NCI-H446 treated with DMSO at 0.1 percent for 48 hours (cell line): ENCODE measurements around the gene EXOC2.

Experiments used
- DNase-seq: peaks from one replicate; lab custom pipeline; 2025; lab: John Stamatoyannopoulos, UW

The EXOC2 gene

GRCh38 chr6:527989-528673 lies 164.8 kb downstream of the EXOC2 start:
- DNase-seq: no peak

DNA sequence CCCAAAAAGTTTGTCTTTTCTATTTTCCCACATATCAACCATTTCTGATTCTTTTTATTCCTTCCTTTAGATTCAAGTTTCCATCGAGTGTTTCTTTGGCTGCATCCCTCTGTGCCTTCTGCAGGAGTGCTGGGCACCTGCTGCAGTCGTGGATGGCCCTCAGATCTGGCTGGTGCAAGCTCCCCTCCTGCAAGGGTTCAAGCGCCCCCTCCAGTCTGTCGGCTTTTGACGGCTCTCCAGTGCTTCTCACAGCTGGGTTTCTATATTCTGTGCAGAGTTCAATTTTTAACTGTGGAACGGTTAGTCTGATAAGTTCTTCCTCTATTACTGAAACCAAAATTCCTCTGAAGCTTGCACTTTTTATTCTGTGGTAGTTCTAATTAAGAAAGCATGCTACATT lies 168.1 kb downstream of the EXOC2 start:
- DNase-seq: no peak

GRCh38 chr6:520820-521219 lies 172.1 kb downstream of the EXOC2 start:
- no peak for DNase-seq

DNA sequence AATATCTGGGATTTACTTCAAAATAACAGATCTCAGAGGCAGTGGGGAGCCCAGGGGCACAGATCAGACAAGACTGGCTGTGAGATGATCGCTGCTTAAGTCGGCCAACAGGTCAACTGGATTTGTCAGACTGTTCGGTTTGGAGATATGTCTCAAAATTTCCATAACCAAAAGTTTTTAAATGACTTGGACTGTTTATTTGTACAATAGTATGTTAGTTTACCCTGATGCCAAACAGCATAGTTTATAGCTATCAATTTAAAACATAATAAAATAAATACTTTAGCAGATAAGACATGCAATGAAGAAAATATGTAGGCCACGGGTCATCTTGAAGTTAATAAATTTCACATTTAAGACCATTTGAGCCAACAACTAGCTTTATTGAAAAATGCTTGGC lies 174.7 kb downstream of the EXOC2 start:
- DNase-seq: no peak

- DNase-seq: no peak
These were observed 176.7 kb downstream of the EXOC2 start for GRCh38 chr6:516213-516612.

- no peak for DNase-seq
These were observed 177.7 kb downstream of the EXOC2 start for GRCh38 chr6:515267-515666.

DNA sequence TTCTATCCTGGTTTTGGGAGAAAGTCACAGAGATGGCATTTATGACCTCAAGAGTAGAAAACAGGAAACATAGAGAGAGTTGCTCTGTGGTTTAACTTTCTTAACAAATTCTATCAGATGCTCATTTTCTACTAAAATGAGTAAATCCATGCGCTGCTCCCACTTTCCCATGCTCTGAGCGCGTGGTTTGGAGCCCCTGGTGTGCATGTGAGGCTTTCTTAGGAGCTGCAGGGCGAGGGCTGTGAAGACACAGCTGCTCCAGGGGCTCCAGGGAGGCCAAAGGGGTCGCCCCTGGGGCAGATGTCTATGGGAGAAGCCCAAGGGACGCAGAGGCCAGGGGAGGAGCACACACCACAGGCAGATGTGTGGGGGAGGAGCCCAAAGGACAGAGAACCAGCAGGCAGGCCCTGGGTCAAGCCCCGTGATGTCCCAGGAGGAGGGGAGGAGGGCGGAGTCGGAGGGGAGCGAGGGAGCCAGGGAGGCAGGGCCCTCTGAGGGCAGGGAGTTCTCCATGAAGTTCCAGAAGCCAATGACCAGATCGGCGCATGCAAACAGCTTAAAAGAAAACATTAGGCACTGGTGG lies 178.5 kb downstream of the EXOC2 start:
- no peak for DNase-seq

DNA sequence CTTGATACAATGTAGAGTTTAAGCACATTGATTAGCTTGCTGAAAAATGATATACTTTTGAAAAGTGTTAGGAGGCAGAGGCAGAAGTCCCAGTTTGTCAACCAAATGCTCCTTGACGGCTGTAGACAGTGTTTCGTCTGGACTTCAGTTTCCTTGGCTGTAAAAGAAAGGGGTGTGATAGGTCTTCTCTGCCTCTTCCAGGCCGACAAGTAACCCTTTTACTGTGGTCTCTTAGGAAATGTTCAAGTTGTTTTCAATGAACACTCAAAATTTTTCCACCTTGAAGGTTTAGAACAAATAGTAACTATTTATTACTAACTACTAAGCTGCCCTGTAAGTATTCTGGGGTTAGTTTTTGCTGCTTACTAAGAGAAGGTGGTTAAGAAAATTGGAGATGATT lies 179.0 kb downstream of the EXOC2 start:
- DNase-seq: no peak

- no peak for DNase-seq
These were observed 179.9 kb downstream of the EXOC2 start for GRCh38 chr6:513058-513457.

DNA sequence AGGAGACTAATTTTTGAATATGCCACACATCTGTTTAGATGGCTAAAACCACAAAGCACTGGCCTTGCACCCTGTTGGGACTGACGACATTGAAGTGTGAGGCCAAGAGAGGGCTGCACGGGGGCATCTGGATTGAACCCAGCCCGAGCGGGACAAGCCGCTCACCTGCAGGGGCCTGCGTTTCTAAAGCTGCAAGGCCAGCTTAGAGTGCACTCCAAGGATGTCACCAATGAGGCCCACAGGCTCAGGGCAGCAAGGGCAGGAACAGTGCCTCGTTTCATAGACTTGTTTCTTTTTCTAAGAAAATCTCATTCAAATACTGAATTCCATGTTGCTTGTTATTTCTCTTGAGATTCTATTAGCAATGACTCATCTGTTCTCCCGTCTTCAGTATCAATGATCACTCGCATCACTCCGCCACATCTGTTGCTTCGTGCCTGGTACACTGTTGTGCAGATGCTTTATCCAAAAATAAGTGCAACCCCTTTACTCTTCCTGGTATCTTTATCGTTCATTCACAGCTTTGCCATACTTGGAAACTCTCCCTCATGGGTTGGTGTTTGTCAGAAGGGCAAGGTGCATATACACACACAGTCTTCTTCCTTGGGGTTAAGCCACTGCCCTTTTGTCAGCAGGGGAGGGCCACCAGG lies 181.3 kb downstream of the EXOC2 start:
- no peak for DNase-seq

DNA sequence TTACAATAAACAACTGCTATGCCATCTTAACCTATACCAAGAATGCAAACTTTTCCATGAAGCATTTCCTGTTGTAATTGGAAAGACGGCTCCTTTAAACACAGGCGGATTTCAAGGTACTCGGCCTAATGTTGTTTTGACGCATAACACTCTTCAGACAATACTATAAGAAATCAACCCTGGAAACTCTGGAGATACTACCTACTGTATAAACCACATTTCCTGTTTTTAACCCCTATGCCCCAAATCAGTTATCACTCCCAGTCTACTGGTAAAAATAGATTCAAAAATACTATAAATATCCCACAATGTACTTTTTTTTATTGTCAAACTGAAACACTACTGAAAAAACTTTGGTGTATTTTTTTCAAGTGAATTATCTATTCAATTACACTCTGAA lies 183.3 kb downstream of the EXOC2 start:
- DNase-seq: no peak

DNA sequence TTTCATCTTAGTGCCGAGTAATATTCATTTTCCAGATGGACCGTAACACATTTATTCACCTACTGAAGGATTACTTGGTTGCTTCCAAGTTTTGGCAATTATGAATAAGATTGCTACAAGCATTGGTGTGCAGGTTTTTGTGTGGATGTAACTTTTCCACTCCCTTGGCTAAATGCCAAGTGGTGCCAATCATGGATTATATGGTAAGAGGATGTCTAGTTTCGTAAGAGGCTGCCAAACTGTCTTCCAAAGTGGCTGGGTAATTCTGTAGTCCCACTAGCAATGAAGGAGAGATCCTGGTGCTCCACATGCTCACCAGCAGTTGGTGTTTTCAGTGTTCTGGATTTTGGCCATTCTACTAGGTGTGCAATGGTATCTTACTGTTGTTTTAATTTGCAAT lies 184.3 kb downstream of the EXOC2 start:
- DNase-seq: no peak

- no peak for DNase-seq
These were observed 184.9 kb downstream of the EXOC2 start for GRCh38 chr6:508006-508405.

- no peak for DNase-seq
These were observed 185.9 kb downstream of the EXOC2 start for GRCh38 chr6:506920-507622.

GRCh38 chr6:506508-506907 lies 186.4 kb downstream of the EXOC2 start:
- no peak for DNase-seq

DNA sequence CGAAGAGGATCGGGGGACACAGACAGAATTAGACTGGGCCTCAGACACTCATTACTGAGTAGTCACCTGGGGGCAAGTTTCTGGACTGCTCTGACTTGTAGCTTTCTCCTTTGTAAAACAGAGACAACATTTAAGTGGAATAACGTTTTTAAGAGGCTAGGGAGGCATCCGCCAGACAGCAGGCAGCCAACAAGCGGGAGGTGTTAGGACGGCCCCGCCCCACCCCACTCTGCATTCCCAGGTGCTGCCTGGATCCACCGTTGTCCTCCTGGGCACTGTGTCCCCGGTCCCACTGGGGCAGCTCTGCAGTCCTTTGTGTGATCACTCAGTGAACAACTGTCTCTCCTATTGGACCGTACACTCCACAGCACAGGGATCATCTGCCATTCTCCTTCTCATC lies 187.6 kb downstream of the EXOC2 start:
- no peak for DNase-seq

DNA sequence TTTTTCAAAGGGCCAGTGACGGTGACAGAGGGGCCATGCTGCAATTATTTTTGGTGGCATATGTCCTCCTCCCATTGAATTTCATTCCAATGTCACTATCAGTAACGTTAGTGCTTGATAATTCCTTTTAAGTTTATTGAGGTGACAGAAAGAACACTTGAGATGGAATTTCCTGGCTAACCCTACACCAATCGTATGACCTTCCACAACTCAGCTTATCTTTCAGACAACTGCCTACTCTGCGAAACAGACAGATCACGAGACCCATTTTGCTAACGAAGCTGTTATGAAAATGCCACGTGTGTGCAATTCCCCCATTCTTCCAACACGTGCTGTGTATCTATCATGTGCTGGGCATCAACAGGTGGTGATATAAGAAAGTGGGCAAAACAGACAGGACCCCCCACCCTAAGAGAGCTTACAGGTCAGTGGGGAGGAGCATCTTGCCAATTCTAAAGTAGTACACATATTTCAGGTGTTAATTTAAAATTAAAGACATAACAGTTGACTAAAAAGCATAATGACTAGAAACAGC lies 188.4 kb downstream of the EXOC2 start:
- no peak for DNase-seq

DNA sequence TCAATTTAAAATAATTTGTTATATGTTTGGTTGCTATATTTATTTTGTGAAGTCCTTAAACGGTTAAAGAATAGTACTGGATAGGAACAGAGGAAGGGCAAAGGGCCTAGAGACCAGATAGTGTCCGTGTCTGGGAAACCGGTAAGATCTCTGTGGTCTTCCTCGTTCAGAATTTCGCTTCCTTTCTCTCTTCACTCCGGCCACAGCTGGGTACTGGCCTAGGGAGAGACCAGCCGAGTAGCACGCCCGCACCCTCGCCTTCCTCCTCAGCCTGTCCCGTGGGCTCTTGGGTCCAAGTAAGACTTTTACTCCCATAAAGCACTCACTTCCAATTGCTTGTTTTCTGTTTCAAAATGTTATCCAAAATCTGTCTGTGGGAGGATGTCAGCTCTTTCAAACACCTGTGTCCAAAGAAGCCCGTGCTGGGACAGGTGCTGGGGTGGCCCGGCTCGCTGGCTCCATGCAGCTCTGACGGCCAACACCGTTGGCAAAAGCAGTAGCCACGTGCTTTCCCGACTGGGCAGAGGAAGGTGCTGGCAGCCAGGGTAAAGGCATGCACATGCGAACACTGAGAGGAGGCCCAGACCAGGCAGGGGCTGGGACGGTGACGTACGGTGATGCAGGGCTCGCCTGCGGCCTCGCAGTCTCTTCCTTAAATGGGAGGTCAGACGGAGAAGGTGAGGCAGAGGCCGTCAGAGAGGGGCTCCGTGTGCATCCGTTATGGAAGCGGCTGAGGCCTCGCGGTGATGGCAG lies 189.2 kb downstream of the EXOC2 start:
- DNase-seq: no peak

GRCh38 chr6:502761-503160 lies 190.2 kb downstream of the EXOC2 start:
- DNase-seq: no peak

DNA sequence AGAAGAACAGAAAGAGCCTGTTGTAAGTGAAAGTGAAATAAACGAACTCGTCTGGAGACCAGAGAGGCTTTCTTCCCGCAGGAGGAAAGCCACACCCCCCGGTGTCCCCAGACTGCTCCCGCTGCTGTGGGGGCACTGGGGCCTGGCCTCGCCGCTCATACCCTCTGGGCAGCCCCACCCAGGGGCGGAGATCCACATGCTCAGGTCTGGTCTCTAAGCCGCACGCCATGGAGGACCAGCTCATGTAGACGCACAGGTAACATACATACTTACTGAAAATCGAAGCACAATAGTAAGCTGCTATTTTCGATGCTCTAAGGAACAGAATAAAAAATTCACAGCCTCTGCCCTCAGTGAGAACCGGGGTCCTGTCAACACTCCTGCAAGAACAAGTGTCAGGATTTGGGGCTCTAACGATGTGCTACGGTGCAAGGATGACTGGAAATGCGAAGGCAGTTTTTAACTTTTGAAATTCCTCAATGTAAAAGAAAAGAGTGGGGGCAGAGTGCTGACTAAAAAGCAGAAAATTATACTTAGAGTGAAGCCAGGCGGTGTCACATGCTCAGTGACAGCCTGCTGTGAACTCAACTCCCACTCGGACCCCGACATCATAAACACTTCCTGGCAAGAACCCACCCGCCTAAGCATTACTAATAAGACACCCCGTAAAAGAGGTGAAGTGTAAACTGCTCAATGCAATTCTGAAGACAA lies 190.9 kb downstream of the EXOC2 start:
- DNase-seq: no peak

GRCh38 chr6:499617-500016 lies 193.3 kb downstream of the EXOC2 start:
- no peak for DNase-seq
